Esophagus muscularis mucosa (tissue), 3 donors: Measurements from ENCODE around the gene GTF2F2.

Experiments
- POLR2A ChIP-seq: fragments of 450-650 bp; IDR thresholded peaks from one replicate; pipeline ENCODE4 v1.6.1; 2017; ENCODE audit warnings: antibody characterized with exemption, moderate library complexity, mild to moderate bottlenecking, low read depth
- POLR2AphosphoS5 ChIP-seq, 2 donors: sonication (generic); formaldehyde crosslinking; IDR thresholded peaks; one replicate each; pipeline ENCODE4 v1.6.1; 2017; ENCODE audit warnings: antibody characterized with exemption in 2 of 2
- TF ChIP-seq, protein P1 (sequence below), 3 experiments: fragments of 200-600 bp in 2 of 3; fragments of 450-650 bp in 1 of 3; sonication (generic) in 2 of 3; IDR thresholded peaks; one replicate each; pipeline ENCODE4 v1.5.1; 2017 to 2019; ENCODE audit warnings: antibody characterized with exemption in 3 of 3, mild to moderate bottlenecking in 2 of 3, moderate library complexity in 1 of 3

- TF ChIP-seq, protein P1, sequence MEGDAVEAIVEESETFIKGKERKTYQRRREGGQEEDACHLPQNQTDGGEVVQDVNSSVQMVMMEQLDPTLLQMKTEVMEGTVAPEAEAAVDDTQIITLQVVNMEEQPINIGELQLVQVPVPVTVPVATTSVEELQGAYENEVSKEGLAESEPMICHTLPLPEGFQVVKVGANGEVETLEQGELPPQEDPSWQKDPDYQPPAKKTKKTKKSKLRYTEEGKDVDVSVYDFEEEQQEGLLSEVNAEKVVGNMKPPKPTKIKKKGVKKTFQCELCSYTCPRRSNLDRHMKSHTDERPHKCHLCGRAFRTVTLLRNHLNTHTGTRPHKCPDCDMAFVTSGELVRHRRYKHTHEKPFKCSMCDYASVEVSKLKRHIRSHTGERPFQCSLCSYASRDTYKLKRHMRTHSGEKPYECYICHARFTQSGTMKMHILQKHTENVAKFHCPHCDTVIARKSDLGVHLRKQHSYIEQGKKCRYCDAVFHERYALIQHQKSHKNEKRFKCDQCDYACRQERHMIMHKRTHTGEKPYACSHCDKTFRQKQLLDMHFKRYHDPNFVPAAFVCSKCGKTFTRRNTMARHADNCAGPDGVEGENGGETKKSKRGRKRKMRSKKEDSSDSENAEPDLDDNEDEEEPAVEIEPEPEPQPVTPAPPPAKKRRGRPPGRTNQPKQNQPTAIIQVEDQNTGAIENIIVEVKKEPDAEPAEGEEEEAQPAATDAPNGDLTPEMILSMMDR (IDR thresholded peaks at IDR 0.05) = no peak
- TF ChIP-seq POLR2A = no peak
- no peak for TF ChIP-seq POLR2AphosphoS5 (IDR thresholded peaks at IDR 0.05)
Observed at GRCh38 chr13:45205124-45205523, 84.8 kb downstream of the GTF2F2 start.
